ENCODE measurements around the gene FXYD3.
A peak's percentile ranks its signal among the peaks of the same experiment; 100 is the strongest.
"Not testable (repeated sequence)": the region's sequence is repeated elsewhere in the genome, so short reads cannot be mapped to it uniquely, and the experiment has no call there.

FXYD3 gene

DNA sequence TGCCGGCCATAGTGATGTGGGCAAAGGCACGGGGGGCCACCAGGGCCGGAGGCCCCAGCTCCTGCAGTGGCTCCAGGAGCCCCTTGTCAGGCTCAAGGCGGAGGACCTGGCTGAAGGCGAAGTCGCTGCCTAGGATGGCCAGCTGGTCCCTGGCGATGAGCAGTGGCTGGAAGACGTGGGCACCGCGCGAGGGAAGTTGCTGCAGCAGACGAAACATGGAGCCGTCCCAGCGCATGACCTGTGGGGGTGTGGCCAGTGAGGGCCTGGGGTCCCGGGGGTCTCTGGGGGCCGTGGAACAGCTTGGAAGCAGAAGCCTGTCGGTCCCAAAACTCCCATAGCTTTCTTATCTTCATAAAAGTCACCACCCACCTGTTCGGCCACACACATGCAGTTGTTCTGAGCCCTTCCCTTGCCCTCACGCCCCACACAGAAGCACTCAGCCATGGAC lies 9.7 kb downstream of the FXYD3 start:
- DNase-seq (ENCODE audit: low read depth), result no peak

DNA sequence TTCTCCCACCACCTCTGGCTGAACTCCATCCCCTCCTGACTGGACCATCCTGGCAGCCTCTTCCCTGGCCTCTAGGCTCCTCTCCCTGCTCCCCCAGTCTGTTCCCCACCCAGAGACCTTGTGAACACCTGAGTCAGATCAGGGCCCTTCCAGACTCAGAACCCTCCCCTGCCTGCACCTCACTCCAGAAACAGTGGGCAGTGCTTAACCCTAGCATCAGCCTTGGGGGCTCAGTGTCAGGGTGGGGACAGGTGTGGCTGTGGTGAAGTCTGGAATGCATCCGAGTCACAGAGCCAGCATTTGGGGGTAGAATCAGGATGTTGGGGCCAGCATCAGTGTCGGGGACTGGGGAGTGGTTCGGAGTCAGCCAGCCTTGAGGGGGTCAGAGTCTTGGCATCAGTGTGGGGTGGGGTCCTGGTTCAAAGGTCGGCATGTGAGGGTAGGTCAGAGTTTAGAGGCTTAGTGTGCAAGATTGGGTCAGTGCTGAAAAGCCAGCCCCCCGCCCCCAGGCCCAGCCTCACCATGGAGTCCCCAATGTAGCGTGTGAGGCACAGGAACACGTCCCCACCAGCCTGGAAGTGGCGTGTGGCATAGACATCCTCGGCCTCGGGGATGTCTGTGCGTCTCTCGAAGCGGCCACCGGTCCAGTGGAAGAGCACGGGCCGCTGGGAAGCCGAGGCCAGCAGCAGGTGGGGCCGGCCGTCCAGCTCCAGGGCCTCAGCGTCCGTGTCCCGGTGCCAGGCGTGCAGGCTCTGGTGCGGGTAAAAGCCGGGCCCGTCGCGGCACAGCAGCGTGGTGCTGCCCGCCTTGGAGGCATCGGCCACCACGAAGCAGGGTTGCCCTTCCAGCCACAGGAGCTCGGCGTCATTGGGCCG lies 10.4 kb downstream of the FXYD3 start:
- no peak for DNase-seq (ENCODE audit: low read depth)

DNA sequence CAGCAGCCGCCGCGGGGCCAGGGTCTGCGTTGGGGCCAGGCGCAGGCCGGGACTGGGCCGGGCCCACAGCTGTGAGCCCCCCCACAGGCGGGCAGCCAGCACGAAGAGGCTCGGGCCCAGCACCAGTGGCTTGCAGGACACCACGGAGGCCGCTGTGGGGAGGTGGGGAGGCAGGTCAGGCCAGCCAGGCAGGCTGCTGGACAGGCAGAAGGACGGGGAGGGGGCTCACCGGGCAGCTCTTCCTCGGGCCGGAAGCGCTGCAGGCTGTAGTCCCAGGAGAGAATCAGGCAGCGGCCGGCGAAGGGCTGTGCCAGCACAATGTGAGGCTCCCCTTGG lies 11.0 kb downstream of the FXYD3 start:
- no peak for DNase-seq (ENCODE audit: low read depth)

DNA sequence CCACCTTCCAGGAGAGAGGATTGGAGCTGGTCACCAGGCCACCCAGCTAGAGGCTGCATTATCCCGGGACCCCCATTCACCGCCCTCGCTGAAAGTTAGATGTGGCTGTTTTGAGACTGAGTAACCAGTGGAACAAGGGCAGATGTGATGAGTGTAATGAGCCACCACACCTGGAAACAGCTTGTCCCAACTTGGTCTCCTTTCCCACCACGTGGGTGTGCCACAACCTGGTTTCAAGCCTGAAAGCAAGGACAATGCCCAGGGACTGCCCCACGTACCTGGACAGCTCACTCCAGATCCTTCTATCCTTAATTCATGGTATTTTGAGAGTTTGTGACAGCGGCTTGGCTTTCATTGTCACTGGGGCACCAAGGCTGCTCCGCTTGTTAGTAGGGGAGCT lies 12.2 kb downstream of the FXYD3 start:
- DNase-seq (ENCODE audit: low read depth), result no peak

DNA sequence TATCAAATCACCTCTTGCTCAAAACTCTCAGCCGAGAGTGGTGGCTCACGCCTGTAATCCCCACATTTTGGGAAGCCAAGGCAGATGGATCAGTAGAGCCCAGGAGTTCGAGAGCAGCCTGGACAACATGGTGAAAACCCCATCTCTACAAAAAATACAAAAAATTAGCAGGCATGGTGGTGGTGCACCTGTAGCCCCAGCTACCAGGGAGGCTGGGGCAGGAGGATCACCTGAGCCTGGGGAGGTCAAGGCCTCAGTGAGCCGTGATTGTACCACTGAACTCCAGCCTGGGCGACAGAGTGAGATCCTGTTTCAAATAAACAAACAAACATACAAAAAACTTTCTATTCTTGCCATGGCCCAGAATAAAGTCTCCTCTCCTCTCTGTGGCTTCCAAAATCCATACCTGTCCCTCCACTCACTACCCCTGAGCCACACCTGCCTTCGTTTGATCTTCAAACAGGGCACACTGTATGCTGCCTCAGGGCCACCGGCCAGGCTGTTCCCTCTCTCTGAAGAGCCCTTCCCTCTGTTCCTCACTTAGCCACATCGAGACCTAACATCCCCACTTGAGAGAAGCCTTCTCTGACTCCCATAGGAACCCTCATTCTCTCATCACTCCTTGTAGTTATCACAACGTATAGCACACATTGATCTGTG lies 12.9 kb downstream of the FXYD3 start:
- no peak for DNase-seq (ENCODE audit: low read depth)

DNA sequence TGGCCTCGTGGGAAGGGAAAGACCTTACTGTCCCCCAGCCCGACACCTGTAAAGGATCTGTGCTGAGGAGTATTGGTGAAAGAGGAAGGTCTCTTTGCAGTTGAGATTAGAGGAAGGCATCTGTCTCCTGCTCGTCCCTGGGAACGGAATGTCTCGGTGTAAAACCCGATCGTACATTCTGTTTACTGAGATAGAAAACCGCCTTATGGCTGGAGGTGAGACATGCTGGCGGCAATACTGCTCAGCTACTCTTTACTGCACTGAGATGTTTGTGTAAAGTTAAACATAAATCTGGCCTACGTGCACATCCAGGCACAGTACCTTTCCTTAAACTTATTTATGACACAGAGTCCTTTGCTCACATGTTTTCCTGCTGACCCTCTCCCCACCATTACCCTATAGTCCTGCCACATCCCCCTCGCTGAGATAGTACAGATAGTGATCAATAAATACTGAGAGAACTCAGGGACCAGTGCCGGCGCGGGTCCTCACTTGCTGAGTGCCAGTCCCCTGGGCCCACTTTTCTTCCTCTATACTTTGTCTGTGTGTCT lies 14.2 kb downstream of the FXYD3 start:
- not testable (repeated sequence) for DNase-seq (ENCODE audit: low read depth)

DNA sequence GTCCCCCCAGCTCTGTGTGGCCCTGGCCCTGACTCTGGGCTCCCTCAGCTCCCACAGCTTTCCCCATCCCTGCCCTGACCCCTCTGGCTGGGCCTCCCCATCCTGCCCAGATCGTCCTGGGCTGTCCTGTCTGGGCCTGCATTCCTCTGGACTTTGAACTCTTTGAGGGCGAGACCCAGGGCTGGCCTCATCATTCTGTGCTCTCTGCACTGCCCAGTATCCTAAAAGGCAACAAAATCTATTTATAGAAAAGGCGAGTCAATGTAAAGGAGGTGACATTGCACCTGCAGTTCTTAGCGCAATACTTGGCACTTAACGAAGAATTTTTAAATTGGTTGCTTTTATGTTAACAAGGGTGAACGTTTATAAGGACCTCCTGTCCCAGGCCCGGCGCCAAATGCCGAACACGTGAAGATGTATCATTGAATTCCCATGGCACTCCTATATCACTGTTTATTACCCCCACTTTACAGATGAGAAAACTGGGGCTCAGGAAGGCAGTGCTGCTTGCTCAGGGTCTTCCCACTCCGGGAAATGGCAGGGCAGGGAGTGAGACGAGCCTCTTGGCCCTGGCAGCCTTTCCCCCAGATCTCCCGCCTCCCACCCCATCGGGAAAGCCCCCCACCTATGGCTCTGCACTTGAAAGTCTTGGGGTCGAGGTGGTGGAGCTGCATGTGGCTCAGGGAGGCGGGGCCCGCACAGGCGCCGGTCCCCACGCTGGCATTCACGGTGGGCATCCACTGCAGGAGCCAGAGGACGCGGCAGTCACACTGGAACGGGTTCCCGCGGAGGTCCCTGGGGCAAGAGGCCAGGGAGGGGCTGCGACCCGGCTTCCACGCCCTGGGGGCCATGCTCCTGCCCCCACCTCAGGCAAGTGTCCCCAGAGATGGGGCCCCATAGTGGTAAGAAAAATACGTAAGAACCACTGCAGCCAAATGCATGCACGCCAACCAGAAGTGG lies 15.4 kb downstream of the FXYD3 start:
- no peak for DNase-seq (ENCODE audit: low read depth)

DNA sequence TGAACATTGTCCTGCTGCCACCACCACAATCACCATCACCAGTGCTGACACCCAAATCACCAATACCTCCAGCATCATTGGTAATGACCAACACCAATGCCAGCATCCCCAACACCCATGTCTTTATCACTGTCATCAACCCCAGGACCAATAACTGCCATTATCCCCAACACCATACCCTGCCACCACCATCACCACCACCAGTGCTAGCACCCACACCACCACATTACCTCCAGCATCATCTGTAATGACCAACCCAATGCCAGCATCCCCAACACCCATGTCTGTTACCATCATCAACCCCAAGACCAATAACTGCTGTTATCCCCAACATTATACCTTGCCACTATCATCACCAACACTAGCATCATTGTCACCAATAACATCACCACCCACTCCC lies 16.6 kb downstream of the FXYD3 start:
- DNase-seq (ENCODE audit: low read depth), result no peak

DNA sequence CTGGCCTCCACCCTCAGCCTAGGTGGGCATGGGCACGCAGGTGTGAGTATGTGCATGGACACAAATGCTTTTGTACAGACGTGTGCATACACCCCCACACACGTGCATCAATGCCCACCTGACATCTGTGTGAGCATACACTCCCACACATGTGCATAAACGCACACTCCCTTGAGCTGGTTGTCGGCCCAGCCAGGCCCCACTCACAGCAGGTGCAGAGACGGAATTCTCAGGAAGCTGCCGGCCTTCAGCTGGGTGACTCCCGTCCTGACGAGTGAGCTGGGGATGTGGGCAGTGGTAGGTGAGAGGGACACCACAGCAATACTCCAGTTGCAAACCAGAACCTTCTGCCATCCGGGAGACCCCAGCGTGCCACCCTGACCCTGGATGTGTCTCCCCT lies 18.2 kb downstream of the FXYD3 start:
- no peak for DNase-seq (ENCODE audit: low read depth)

DNA sequence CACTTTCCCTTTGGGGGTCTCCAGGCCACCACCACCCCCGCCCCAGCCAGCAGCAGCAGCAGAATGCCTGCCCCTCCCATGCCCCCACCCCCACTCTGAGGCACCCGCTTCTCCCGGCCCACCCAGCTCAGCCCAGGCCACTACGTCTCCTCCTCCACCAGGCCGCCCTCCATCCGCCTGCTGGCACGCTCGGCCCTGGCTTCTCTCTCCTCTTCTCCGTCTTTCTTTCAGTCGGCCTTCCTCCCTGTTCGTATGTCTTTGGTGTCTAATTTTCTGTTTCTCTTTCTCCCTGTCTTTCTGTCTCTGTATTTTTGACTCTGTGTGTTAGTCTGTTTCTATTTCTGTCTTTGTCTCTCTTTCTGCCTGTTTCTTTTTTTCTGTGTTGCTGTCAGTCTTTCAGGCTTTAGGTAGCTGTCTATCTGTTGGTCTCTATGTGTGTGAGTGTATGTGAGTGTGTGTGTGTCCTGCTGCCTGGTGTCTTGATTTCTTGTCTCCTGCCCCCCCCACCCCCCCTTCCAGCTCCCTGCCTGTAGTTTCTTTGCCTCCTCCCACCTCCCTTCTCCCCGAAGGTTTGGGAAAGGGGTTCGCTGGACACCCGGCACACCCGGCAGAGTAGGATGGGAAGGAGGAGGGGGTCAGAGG lies 19.1 kb downstream of the FXYD3 start, which contains the start of gene LGI4:
TSS of gene LGI4 (minus strand) at position 459 of the 642 bp plus-strand sequence. CDS start at position 80, 379 bp downstream.
- DNase-seq (ENCODE audit: low read depth), result no peak

DNA sequence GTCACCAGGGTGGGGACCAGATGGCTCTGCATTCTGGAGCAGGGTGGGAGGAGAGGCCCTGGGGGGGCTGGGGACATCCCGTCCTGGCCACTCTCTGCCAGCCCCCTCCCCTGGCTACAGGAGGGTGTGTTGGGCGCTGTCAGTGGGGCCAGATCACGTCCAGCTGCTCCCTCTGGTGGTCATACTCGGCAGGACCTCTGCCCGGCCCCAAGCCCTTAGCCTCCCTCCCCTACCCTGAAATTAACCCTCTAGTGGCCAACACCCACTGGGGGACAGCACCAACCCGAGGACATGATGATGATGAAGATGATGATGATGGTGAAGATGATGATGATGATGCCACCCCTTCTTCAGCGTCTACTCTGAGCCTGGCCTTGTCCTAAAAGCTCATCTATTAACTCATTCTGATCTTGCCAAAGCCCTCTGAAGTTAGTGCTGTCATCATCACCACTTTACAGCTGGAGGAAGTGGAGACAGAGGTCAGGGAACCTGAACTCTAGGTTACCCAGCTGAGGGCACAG lies 19.8 kb downstream of the FXYD3 start:
- peak; percentile 47 for DNase-seq (ENCODE audit: low read depth)

DNA sequence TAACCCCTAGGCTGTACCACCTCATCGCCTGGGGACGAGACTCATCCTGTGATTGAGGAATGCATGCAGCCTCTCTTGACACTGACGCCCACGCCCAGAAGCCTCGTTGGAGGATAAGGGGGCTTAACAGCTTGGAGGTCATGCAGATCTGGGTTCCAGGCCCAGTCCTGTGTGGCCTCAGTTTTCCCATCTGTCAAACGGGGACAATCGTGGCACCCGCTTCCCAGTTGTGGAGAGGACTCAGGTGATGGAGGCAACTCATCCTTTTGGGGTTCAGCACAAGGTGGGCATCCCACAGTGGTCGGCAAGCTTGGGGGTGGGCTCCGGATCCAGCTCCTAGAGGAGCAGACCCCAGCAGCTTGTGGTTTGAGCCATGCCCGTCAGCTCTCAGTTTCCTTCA lies 20.6 kb downstream of the FXYD3 start:
- no peak for DNase-seq (ENCODE audit: low read depth)

DNA sequence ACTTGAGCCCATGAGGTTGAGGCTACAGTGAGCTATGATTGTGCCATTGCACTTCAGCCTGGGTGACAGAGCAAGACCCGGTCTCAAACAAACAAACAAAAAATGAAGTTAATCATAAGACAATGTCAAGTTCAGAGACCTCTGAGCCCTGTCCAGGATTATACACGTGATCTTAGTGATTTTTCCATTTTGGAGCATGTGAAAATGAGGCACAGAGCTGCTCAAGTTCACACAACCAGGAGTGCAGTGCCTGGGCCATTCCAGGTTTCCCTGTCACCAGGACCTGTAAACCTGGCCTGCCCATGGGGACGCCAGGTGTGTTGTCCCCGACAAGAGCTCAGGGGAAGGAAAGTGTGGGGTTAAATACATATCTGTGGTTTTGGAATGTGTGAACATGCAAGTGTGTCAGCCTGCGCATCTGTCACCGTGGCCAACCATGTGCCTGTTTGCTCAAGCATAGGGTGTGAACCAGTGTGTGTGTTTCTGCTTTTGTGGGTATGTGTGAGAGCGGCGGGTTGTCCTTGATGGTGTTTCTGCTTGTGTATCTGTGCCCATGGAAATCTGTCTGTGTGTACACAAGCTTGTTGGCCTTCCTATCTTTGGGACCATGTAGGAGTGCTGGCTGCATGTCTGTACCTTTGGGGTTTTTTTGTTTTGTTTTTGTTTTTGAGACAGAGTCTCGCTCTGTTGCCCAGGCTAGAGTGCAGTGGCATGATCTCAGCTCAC lies 21.5 kb downstream of the FXYD3 start:
- no peak for DNase-seq (ENCODE audit: low read depth)

DNA sequence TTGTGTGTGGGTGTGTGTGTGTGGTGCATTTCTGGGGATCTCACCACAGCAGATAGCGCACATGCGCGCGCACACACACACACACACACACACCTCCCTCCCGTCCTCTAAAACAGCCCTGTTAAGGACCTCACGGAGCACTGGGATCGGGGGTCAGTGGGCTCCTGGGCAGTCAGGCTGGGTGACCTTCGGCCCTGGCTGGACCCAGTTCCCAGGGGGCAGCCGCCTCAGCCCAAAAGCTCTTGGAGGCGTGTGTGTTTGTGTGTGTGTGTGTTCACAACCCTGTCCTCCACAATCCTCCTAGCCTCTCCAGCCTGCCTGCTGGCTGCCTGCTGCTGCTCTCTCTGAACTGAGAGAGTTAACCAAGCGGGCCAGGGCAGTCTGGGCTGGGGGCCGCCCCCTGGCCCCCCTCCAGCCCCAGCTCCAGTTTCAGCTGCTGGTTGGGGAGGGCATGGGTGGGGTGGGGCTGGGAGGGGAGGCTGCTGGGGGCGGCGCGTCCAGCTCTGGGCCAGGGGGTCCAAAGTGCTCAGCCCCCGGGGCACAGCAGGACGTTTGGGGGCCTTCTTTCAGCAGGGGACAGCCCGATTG lies 22.8 kb downstream of the FXYD3 start, which contains the start of gene FXYD1:
TSS of gene FXYD1 (plus strand) at position 520 of the 588 bp plus-strand sequence. CDS start 1,256 bp downstream, outside the sequence.
- DNase-seq (ENCODE audit: low read depth), result no peak

DNA sequence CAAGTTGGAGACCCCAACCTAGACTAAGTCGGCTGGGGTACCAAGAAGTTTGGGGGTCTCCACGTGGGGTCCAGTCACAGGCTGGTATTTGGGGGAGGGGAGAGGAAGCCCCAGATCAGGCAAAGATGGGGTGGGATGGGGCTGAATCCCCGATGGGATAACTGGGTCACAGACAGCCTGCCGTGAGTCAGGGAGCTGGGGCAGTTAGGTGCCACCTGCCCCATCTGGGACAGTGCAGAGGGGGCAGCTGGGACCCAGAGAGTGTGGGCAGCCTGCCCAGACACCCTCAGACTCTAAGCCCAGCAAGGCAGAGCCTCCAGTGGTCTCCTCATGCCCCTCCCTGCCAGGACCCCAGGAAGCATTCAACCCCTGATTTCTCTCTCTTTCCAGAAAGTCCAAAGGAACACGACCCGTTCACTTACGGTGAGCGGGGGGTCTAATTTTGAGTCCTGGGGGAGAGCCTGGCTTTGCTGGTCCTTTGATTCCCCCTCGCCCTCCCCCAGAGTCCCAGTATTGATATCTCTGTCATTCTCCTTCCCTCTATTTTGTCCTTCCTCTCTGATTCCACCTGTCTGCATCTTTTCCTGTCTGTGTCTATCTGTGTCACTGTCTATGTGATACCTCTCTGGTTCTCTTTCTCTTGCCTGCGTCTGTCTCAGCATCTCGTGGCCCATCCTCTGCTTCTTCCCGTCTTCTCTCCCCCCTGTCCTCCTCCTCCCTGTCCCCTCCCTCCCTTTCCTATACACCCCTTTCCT lies 24.8 kb downstream of the FXYD3 start:
- DNase-seq (ENCODE audit: low read depth), result no peak

DNA sequence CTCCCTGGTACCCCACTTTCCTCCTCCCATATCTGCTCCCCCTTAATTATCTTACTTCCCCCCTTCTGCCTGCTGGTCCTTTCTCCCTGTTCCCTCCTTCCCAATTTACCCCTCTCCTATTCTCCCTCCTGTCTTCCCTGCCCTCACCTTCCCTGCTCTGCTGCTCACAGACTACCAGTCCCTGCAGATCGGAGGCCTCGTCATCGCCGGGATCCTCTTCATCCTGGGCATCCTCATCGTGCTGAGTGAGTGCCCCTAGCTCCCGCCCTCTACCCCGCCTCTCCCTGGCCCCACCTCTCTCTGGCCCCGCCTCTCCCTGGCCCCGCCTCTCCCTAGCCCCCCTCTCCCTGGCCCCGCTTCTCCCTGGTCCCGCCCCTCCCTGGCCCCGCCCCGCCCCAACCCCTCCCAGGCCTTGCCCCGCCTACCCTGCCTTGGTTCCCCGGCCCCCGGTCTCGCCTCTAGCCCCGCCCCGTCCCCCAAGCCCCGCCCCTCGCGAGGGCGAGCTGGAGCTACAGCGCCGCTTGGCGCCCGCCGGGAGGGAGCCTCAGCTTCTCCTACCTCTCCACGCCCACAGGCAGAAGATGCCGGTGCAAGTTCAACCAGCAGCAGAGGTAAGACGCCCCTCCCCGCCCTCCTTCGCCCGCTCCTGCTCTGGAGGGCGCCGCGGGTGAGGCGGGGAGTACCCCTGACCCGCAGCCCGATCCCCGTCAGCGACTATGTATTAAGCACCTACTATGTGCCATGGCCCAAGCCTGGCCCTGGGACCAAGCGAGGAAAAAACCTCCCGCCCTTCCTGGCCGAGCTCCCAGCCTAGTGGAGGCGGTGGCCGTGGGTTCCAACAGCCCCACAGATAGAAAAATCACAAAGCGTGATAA lies 25.6 kb downstream of the FXYD3 start:
- DNase-seq (ENCODE audit: low read depth), result peak; percentile 94

DNA sequence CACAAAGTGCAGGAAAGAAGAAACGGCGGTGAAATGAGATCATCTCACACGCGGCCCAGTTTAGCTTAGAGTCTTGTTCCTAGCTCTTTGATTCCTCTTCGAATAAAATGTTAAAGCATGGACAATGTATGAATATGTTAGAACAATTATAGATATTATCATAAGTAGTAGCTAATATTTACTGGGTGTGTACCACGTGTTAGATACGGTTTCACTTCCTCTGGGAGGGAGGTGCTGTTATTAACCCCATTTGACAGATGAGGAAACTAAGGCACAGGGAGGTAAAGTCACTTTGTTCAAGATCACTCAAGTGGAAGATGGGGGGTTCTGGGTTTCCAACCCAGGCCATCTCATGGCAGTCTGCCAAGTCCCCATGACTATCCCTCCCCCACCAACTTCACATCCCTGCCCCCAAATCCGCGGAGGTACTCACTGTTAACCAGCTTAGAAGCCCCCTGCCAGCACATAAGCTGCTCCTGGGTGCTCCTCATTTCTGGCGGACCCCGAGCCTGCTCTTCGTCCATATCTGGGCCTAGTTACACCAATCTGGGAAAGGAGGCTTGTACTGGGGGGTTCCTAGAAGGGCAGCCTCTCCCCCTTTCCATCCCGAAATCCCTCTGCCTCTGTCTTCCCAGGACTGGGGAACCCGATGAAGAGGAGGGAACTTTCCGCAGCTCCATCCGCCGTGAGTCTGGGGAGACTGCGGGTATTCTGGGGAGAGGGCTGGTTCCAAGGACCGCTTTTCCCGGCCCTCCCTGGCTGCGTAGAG lies 26.4 kb downstream of the FXYD3 start:
- DNase-seq (ENCODE audit: low read depth), result no peak

All from stimulated activated CD8-positive, alpha-beta memory T cell treated with anti-CD3 and anti-CD28 coated beads, Interleukin-4, amount 100 ng/mL, for 24 hours (primary cell).